K562 (cell line): ENCODE results near the gene IDH2. TPM values are rescaled to one million over a fixed set of nuclear protein-coding genes. Genes with fewer than 3 reads are reported as not detected.

Experiments
- SNRNP70 ChIP-seq: fragments of 200-400 bp; formaldehyde crosslinking; optimal IDR thresholded peaks from 2 replicates; pipeline ENCODE3; 2017; ENCODE audit warnings: low read depth, low read length
- polyA plus RNA-seq, 8 experiments: library from polyadenylated mRNA; depleted of rRNA in 4 of 8; stranded (reverse) in 5 of 8; unstranded in 3 of 8; fragments of >200 nt; fragmentation: Nextera tagmentation in 2 of 8; fragmentation: Illumina TruSeq in 1 of 8; extraction: Ambion mirVana in 2 of 8; extraction: Trizol in 1 of 8; gene quantifications; 2 replicates each; pipeline versions ENCODE4 v1.2.1 to v1.2.3, GENCODE V29; 2011 to 2014; ENCODE audit warnings: inconsistent platforms in 1 of 8, missing spikeins in 1 of 8
- total RNA-seq, 7 experiments: library from RNA; depleted of rRNA in 6 of 7; stranded (reverse); fragments of >200 nt in 6 of 7; fragmentation: Illumina TruSeq in 2 of 7; extraction: Trizol in 2 of 7; gene quantifications; 2 replicates each; pipeline versions ENCODE4 v1.2.1 to v1.2.3, GENCODE V29; 2011 to 2021; ENCODE audit warnings: low replicate concordance in 1 of 7
- TF ChIP-seq, protein P1 (sequence below): fragments of 450-650 bp; IDR thresholded peaks from 2 replicates; pipeline ENCODE4 v1.6.1; 2016; ENCODE audit warnings: mild to moderate bottlenecking, moderate library complexity

IDH2 gene
- total and polyA plus RNA-seq, 9 of the 15 experiments (the other 6 are each of a cell fraction or from before 2014, with no cell fraction given) = 0.70 to 99.9 (median 59.2) TPM

GRCh38 chr15:90101130-90101968 lies 919 bp downstream of the IDH2 start (continued):
- TF ChIP-seq, protein P1, sequence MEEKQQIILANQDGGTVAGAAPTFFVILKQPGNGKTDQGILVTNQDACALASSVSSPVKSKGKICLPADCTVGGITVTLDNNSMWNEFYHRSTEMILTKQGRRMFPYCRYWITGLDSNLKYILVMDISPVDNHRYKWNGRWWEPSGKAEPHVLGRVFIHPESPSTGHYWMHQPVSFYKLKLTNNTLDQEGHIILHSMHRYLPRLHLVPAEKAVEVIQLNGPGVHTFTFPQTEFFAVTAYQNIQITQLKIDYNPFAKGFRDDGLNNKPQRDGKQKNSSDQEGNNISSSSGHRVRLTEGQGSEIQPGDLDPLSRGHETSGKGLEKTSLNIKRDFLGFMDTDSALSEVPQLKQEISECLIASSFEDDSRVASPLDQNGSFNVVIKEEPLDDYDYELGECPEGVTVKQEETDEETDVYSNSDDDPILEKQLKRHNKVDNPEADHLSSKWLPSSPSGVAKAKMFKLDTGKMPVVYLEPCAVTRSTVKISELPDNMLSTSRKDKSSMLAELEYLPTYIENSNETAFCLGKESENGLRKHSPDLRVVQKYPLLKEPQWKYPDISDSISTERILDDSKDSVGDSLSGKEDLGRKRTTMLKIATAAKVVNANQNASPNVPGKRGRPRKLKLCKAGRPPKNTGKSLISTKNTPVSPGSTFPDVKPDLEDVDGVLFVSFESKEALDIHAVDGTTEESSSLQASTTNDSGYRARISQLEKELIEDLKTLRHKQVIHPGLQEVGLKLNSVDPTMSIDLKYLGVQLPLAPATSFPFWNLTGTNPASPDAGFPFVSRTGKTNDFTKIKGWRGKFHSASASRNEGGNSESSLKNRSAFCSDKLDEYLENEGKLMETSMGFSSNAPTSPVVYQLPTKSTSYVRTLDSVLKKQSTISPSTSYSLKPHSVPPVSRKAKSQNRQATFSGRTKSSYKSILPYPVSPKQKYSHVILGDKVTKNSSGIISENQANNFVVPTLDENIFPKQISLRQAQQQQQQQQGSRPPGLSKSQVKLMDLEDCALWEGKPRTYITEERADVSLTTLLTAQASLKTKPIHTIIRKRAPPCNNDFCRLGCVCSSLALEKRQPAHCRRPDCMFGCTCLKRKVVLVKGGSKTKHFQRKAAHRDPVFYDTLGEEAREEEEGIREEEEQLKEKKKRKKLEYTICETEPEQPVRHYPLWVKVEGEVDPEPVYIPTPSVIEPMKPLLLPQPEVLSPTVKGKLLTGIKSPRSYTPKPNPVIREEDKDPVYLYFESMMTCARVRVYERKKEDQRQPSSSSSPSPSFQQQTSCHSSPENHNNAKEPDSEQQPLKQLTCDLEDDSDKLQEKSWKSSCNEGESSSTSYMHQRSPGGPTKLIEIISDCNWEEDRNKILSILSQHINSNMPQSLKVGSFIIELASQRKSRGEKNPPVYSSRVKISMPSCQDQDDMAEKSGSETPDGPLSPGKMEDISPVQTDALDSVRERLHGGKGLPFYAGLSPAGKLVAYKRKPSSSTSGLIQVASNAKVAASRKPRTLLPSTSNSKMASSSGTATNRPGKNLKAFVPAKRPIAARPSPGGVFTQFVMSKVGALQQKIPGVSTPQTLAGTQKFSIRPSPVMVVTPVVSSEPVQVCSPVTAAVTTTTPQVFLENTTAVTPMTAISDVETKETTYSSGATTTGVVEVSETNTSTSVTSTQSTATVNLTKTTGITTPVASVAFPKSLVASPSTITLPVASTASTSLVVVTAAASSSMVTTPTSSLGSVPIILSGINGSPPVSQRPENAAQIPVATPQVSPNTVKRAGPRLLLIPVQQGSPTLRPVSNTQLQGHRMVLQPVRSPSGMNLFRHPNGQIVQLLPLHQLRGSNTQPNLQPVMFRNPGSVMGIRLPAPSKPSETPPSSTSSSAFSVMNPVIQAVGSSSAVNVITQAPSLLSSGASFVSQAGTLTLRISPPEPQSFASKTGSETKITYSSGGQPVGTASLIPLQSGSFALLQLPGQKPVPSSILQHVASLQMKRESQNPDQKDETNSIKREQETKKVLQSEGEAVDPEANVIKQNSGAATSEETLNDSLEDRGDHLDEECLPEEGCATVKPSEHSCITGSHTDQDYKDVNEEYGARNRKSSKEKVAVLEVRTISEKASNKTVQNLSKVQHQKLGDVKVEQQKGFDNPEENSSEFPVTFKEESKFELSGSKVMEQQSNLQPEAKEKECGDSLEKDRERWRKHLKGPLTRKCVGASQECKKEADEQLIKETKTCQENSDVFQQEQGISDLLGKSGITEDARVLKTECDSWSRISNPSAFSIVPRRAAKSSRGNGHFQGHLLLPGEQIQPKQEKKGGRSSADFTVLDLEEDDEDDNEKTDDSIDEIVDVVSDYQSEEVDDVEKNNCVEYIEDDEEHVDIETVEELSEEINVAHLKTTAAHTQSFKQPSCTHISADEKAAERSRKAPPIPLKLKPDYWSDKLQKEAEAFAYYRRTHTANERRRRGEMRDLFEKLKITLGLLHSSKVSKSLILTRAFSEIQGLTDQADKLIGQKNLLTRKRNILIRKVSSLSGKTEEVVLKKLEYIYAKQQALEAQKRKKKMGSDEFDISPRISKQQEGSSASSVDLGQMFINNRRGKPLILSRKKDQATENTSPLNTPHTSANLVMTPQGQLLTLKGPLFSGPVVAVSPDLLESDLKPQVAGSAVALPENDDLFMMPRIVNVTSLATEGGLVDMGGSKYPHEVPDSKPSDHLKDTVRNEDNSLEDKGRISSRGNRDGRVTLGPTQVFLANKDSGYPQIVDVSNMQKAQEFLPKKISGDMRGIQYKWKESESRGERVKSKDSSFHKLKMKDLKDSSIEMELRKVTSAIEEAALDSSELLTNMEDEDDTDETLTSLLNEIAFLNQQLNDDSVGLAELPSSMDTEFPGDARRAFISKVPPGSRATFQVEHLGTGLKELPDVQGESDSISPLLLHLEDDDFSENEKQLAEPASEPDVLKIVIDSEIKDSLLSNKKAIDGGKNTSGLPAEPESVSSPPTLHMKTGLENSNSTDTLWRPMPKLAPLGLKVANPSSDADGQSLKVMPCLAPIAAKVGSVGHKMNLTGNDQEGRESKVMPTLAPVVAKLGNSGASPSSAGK = peak; percentile 78
- TF ChIP-seq SNRNP70 = no peak
